Activated naive CD8-positive, alpha-beta T cell treated with anti-CD3 and anti-CD28 coated beads, Interleukin-2, amount 10 ng/mL, durations not matched to agents 7 days and 5 days (primary cell): ENCODE measurements around the gene RWDD1. TPM values are rescaled to one million over a fixed set of nuclear protein-coding genes. Genes with fewer than 3 reads are reported as not detected.

Experiments used
- ATAC-seq: fragments of 150-1000 bp; cut with Tn5 transposase; one replicate; pipeline ENCODE4 v1.10.0; 2021; ENCODE audit warnings: low read depth, moderate library complexity
- POLR2A ChIA-PET: fragments of 350-600 bp; sonication (Branson Sonifier 250); formaldehyde crosslinking; loops from one replicate; lab custom pipeline; 2021; ENCODE audit warnings: antibody characterized with exemption; lab: Charles Lee
- DNase-seq: peaks from one replicate; pipeline ENCODE4 v3.0.0; 2021
- H3K27ac Mint-ChIP-seq: one replicate; pipeline ENCODE4 v1.8.0; 2022; ENCODE audit warnings: mild to moderate bottlenecking, mixed read lengths
- H3K27me3 Mint-ChIP-seq: one replicate; pipeline ENCODE4 v1.8.0; 2022; ENCODE audit warnings: mild to moderate bottlenecking, moderate library complexity, mixed read lengths
- H3K36me3 Mint-ChIP-seq: one replicate; pipeline ENCODE4 v1.8.0; 2021; ENCODE audit warnings: mild to moderate bottlenecking, mixed read lengths
- H3K4me1 Mint-ChIP-seq: one replicate; pipeline ENCODE4 v1.8.0; 2021; ENCODE audit warnings: mixed read lengths
- H3K4me3 Mint-ChIP-seq: one replicate; pipeline ENCODE4 v1.8.0; 2022; ENCODE audit warnings: mild to moderate bottlenecking, moderate library complexity, mixed read lengths
- H3K9me3 Mint-ChIP-seq: one replicate; pipeline ENCODE4 v1.8.0; 2021; ENCODE audit warnings: mixed read lengths
- total RNA-seq, 2 experiments: library from RNA; stranded (reverse); gene quantifications; one replicate each; pipeline ENCODE4 v1.2.3, GENCODE V29; 2021

The RWDD1 gene
- total RNA-seq, 2 experiments from 2014 or later: 33.2 to 36.6 TPM

DNA sequence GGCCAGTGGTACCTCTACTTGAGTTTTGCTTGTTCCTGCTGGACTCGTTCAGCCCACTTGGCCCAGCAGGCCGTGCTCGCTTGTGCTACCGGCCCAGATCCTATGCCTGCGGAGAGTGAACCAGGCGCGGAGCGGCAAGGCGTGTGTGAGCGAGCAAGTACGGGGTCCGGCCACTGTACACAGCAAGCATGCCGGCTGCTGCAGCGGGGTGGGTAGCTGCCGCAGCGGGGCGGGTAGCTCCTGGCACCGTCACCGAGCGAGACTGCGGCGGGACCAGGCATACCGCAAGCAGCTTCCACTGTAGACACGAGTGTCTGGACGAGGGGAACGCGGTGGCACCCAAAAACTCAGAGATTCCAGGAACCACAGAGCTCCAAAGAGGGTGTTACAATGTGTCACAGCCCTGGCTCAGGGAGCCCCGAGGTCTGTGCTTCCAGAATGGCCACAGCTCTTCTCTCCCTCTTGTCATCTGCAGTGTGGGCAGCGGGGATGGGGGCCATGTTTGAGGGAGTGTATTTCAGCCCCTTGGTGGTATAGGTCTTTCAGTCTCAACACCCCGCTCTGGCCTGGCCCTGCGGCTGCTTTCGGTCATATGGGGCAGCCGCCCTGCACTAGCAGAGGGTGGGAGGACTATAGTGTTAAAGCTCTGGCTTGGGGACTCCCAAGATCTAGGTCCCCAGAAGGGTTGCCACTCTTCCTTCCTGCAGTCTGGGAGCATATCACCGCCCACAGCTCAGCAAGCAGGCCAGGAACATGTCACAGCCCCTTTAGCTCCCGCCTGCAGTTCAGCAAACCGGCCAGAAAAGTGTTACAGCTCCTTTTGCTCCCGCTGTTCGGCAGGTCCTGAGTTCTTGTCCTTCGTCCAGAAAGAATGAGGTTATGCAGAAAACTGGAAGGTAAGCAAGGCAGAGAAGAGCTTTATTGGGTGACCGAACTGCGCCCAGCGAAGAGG, 6.1 kb upstream of the RWDD1 start:
- Mint-ChIP-seq H3K9me3 (no peaks in the 10 kb centered on the region), H3K4me3 (peak overlapping the region; percentile 26), H3K27ac (no peak overlapping the region), H3K27me3 (peaks cover 13% of the 10 kb centered on the region), H3K4me1 (peaks cover 13% of the 10 kb centered on the region), H3K36me3 (no peaks in the 10 kb centered on the region)
- DNase-seq: peak; percentile 35
- peak; percentile 66 for ATAC-seq
- POLR2A ChIA-PET: interaction anchor here (1.1 kb wide), 1 partner anchor 286 kb away, joined by 3 read pairs; the partner anchor contains the start of gene TSPYL1

DNA sequence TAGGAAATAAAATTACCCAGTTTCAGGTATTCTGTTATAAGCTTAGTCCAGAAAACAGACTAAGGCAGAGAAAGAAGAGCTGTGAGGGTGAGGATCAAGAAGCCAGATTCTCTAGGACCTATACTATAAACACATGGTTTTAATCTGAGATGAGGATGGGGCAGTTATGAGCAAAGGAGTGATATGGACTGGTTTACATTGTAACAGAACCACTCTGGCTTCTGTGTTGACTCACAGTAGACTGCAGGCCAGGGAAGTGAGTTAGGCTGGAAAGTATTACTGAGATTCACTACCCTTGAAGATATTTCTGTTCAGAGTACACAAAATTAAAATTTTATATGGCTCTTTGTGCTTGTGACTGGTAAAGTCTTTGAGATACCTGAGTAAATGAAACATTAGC, 3.2 kb upstream of the RWDD1 start:
- DNase-seq (no peak), ATAC-seq (no peak)
- Mint-ChIP-seq H3K9me3 (no peaks in the 10 kb centered on the region), H3K27me3 (peaks cover 9% of the 10 kb centered on the region), H3K36me3 (peaks cover 2% of the 10 kb centered on the region), H3K27ac (no peak overlapping the region), H3K4me1 (peaks cover 17% of the 10 kb centered on the region), H3K4me3 (no peak overlapping the region)
- POLR2A ChIA-PET: no interaction called here

DNA sequence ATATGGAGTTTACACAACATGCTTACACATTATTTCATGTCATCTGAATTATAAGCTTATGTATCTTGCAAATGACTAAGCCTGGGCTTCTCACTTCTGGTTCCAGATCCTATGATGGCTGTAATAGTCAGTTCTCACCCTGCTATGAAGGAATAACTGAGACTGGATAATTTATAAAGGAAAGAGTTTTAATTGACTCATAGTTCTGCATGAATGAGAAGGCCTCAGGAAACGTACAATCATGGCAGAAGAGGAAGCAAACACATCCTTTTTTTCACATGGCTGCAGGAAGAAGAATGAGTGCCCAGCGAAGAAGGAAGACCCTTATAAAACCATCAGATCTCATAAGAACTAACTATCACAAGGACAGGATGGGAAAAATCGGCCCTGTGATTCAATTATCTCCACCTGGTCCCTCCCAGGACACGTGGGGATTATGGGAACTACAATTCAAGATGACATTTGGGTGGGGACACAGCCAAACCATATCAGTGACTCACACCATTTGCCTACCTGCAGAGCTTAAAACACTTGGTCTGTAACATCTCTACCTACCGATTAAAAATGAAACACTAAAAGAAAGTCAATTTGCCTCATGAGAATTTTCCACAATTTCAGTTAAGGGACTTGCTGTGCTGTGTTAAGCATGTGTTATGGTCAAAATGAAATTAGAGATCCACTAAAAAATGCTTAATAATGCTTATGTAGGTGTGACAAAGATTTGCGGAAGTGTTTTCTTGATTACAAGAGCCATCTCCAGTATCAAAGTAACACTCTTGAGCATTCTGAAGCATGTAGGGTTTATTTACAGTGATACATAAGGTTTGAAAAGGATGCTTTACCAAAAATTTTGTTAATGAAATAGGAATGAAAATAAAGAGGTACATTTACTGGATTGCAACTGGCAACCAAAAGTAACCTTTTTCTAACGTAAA, 2.2 kb upstream of the RWDD1 start:
- Mint-ChIP-seq H3K9me3 (no peaks in the 10 kb centered on the region), H3K4me1 (peaks cover 24% of the 10 kb centered on the region), H3K27ac (no peak overlapping the region), H3K27me3 (peaks cover 5% of the 10 kb centered on the region), H3K4me3 (no peak overlapping the region), H3K36me3 (peaks cover 4% of the 10 kb centered on the region)
- POLR2A ChIA-PET: no interaction called here
- DNase-seq (no peak), ATAC-seq (no peak)

DNA sequence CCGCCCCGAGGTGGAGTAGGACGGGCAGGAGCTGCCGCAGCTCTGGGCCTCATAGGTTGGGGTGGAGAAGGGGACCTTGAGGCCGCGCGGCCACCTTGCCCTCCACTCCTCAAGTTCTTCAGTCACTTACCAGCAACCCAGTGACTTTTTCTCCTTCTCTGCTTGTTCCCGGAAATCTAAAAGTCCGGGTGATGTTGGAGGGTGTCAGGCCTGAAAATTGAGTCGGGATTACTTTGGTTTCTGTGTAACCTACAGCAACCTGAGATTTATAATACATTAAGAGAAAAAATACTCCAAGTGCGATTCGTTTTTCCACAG, 338 bp downstream of the RWDD1 start:
- Mint-ChIP-seq H3K27ac (peak overlapping the region; percentile 98), H3K4me1 (peaks cover 31% of the 10 kb centered on the region), H3K9me3 (no peaks in the 10 kb centered on the region), H3K27me3 (no peaks in the 10 kb centered on the region), H3K36me3 (peaks cover 19% of the 10 kb centered on the region), H3K4me3 (peak overlapping the region; percentile 97)
- no peak for ATAC-seq
- POLR2A ChIA-PET: interaction anchor here (0.8 to 3.5 kb wide), 10 partner anchors 10 to 471 kb away, joined by 3 to 40 read pairs (median 5); partner anchors contain the start of genes KPNA5, NT5DC1, RSPH4A and TSPYL1
- no peak for DNase-seq

DNA sequence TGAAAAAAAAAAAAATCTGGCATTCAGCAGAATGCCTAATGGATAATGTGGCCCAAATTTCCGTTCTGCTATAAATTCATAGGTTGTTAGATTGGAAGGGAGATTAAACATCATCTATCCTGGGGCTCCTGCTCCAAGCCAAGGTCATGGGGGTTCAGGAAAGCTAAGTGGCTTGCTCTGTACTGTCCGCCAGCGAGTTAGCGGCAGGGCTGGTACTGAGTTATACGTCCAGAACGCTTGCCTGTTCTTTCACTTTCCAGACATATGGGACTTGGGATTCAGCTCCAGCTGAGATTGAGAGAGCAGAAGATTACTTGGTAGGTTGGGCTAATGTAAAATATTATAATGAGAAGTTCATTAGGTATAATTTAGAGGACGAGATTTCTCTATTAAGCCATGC, 858 bp downstream of the RWDD1 start:
- Mint-ChIP-seq H3K36me3 (peaks cover 20% of the 10 kb centered on the region), H3K27me3 (no peaks in the 10 kb centered on the region), H3K27ac (peak overlapping the region; percentile 98), H3K4me3 (peak overlapping the region; percentile 97), H3K9me3 (no peaks in the 10 kb centered on the region), H3K4me1 (peaks cover 33% of the 10 kb centered on the region)
- ATAC-seq (no peak), DNase-seq (no peak)
- POLR2A ChIA-PET: interaction anchor here (0.9 to 3.5 kb wide), 5 partner anchors 44 to 320 kb away, joined by 4 to 40 read pairs (median 8); partner anchors contain the start of genes KPNA5, RSPH4A and TSPYL1

DNA sequence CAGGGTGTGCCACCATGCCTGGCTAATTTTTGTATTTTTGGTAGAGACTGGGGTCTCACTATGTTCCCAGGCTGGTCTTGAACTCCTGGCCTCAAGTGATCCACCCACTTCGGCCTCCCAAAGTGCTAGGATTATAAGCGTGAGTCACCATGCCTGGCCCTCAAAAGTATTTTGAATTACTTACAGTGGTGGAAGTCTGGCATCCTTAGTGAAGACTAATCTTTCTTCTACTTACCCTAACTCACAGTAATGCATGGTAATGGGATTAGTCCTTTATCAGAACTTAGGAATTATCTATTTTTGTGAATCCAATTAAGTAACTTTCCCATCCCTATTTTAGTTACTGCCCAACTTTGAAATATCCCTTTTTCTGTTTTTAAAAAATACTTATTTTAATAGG, 3.9 kb downstream of the RWDD1 start:
- Mint-ChIP-seq H3K27me3 (no peaks in the 10 kb centered on the region), H3K36me3 (peaks cover 26% of the 10 kb centered on the region), H3K9me3 (no peaks in the 10 kb centered on the region), H3K4me3 (no peak overlapping the region), H3K27ac (no peak overlapping the region), H3K4me1 (peaks cover 24% of the 10 kb centered on the region)
- DNase-seq: no peak
- no peak for ATAC-seq
- POLR2A ChIA-PET: no interaction called here

DNA sequence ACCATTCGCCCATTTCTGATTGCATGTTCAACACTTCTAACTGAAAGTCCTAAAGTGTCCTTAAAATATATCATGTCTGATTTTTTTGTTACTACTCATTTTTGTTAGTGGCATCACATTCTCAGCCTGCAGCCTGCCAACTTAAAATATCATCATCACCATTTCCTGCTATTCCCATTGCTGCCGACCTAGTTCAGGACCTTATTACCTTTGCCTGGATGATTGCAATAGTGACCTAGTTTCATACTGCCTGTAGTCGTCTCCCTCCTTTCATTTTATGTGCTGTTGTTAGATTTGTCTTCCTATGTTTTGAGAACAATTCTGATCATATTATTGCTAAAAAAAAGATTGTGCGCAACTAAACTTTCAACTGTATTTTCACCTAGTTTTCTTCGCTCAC, 6.2 kb downstream of the RWDD1 start:
- POLR2A ChIA-PET: no interaction called here
- peaks cover 24% of the 10 kb centered on the region for H3K4me1 Mint-ChIP-seq
- H3K36me3 Mint-ChIP-seq: peaks cover 27% of the 10 kb centered on the region
- no peak for ATAC-seq
- no peak overlapping the region for H3K4me3 Mint-ChIP-seq
- H3K27me3 Mint-ChIP-seq: no peaks in the 10 kb centered on the region
- H3K9me3 Mint-ChIP-seq: no peaks in the 10 kb centered on the region
- no peak overlapping the region for H3K27ac Mint-ChIP-seq
- DNase-seq: no peak

DNA sequence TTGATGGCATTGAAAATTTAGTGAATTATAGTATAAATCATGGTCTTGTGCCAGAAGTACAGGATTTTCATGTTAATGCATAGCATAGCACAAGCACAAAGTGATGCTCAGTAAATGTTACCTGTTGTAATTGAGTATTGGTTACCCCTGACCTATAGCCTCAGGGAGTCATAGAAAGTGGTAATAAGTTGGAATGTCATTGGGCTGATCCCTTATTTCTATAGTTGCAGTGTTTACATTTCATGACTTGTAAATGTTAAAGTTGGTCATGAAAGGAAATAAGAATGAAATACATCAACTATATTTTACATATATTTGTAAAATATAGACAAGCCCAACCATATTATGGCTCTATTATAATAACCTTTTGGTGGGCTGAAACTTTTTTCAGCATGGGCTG, 7.0 kb downstream of the RWDD1 start:
- POLR2A ChIA-PET: no interaction called here
- peaks cover 27% of the 10 kb centered on the region for H3K36me3 Mint-ChIP-seq
- H3K4me1 Mint-ChIP-seq: peaks cover 17% of the 10 kb centered on the region
- H3K27me3 Mint-ChIP-seq: no peaks in the 10 kb centered on the region
- no peaks in the 10 kb centered on the region for H3K9me3 Mint-ChIP-seq
- H3K27ac Mint-ChIP-seq: no peak overlapping the region
- ATAC-seq (no peak), DNase-seq (no peak)
- no peak overlapping the region for H3K4me3 Mint-ChIP-seq

DNA sequence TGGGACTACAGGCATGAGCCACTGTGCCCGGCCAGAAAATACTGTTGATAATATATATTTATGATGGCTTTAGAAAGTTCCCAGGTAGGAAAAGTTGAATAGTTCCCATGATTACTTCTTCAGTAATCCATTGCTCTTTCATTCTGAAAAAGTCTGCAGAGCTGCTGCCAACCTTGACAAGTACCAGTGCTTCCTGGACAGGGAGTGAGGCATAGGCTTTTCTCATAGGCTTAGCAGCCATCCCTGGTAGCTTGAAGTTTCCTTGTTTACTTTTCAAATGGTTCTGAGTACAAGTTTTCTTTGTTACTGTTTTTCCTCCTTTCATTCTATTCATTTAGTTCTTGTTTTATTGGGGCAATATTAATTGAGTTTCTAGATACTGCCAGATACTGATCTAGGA, 7.8 kb downstream of the RWDD1 start:
- POLR2A ChIA-PET: interaction anchor here (0.9 kb wide), 1 partner anchor 9 kb away, joined by 3 read pairs; no protein-coding TSS in a partner anchor
- Mint-ChIP-seq H3K9me3 (no peaks in the 10 kb centered on the region), H3K27ac (no peak overlapping the region), H3K36me3 (peaks cover 24% of the 10 kb centered on the region), H3K4me1 (peaks cover 11% of the 10 kb centered on the region), H3K4me3 (no peak overlapping the region), H3K27me3 (no peaks in the 10 kb centered on the region)
- DNase-seq: no peak
- no peak for ATAC-seq

DNA sequence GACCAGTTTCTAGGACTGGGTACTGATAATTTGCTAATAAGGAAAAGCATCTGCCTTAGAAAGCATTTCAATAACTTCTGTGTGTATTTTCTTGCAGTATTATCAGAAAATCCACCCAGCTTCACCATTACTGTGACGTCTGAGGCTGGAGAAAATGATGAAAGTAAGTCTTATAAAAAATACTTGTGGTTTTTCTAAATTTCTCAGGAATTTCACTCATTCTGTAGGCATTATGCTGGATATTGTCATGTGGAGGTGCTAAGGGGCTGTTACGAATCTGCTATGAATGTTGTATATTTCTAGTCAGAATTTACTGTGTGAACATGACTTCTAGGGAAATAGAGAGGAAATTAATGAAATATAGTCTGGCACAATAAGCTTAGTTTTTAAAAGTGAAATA, 8.9 kb downstream of the RWDD1 start:
- no peak overlapping the region for H3K4me3 Mint-ChIP-seq
- no peaks in the 10 kb centered on the region for H3K9me3 Mint-ChIP-seq
- DNase-seq (no peak), ATAC-seq (no peak)
- peaks cover 21% of the 10 kb centered on the region for H3K36me3 Mint-ChIP-seq
- no peaks in the 10 kb centered on the region for H3K27me3 Mint-ChIP-seq
- POLR2A ChIA-PET: no interaction called here
- no peak overlapping the region for H3K27ac Mint-ChIP-seq
- peaks cover 8% of the 10 kb centered on the region for H3K4me1 Mint-ChIP-seq

DNA sequence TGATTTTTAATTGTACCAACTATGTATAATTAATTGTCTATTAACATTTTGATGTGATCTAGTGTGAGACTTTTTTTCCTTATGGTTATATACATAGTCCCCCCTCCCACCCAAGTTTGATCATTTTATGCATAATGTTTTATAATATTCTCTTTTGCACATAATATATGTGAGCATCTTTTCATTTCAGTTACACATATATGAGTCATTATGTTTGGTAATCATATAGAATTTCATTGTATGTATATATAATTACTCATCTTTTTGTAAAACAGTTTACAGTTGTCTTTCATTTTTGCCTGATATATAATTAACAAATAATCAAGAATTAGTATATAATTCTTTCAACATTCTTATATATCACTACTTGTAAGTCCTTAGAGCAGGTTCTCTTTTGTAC, 15.0 kb downstream of the RWDD1 start:
- POLR2A ChIA-PET: no interaction called here
- peaks cover 19% of the 10 kb centered on the region for H3K36me3 Mint-ChIP-seq

DNA sequence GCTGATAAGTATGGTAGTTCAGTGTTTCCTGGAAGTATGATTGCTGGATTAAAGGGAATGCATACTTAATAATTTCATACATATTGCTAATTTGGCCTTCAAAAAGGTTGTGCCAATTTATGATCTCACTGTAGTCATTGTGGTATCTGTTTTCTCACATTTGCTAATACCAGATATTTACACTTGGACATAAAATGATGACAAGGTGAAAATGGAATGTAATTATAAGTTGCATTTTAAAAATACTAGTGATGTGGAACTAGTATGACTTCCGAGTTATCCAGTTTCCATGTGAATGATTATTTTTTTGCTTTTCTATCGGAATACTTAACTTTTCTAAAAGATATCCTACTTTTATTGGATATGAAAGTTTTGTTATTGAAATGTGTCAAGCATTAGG, 15.4 kb downstream of the RWDD1 start:
- POLR2A ChIA-PET: no interaction called here
- DNase-seq (no peak), ATAC-seq (no peak)
- Mint-ChIP-seq H3K36me3 (peaks cover 22% of the 10 kb centered on the region), H3K4me1 (no peaks in the 10 kb centered on the region), H3K27me3 (no peaks in the 10 kb centered on the region), H3K9me3 (no peaks in the 10 kb centered on the region), H3K27ac (no peak overlapping the region), H3K4me3 (no peak overlapping the region)

More for the DNA sequence above, 15.0 kb downstream of the RWDD1 start:
- H3K4me3 Mint-ChIP-seq: no peak overlapping the region
- DNase-seq (no peak), ATAC-seq (no peak)
- H3K9me3 Mint-ChIP-seq: no peaks in the 10 kb centered on the region
- H3K27ac Mint-ChIP-seq: no peak overlapping the region
- no peaks in the 10 kb centered on the region for H3K4me1 Mint-ChIP-seq
- no peaks in the 10 kb centered on the region for H3K27me3 Mint-ChIP-seq

DNA sequence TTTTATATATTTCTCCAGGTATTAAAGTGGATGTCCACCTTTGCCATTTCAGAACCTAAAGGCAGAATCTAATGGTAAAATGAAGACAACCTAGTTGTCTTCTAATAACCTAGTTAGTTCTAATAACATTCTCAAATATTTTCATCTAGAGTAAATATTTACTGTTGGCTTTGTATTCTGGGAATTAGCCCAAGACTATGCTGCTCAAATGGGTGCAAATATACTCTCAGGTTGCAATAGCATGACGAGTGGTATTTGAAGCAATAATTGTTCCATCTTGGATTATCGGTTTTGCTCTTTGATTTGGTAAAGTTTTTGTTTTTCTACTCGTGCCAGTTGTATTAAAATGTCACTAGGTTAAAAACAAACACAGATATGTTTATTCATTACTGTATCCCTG, 23.9 kb downstream of the RWDD1 start:
- Mint-ChIP-seq H3K9me3 (no peaks in the 10 kb centered on the region), H3K27ac (no peak overlapping the region), H3K27me3 (no peaks in the 10 kb centered on the region), H3K4me3 (no peak overlapping the region), H3K36me3 (peaks cover 25% of the 10 kb centered on the region), H3K4me1 (no peaks in the 10 kb centered on the region)
- no peak for ATAC-seq
- DNase-seq: no peak
- POLR2A ChIA-PET: no interaction called here
